B cell (primary cell): Measurements from ENCODE around the gene DDA1. TPM values are rescaled to one million over a fixed set of nuclear protein-coding genes. Genes with fewer than 3 reads are reported as not detected.
A peak's percentile ranks its signal among the peaks of the same experiment; 100 is the strongest.

Experiments used
- ATAC-seq: fragments of 200-7000 bp; cut with Tn5 transposase; one replicate; pipeline ENCODE4 v1.10.0; 2021; ENCODE audit warnings: low read depth, mild to moderate bottlenecking, moderate number of reproducible peaks, moderate library complexity
- CTCF ChIA-PET: fragments of 350-600 bp; sonication (Branson Sonifier 250); formaldehyde crosslinking; loops from one replicate; lab custom pipeline; 2021; ENCODE audit warnings: antibody characterized with exemption, inconsistent platforms; lab: Charles Lee
- POLR2A ChIA-PET: fragments of 350-600 bp; sonication (Branson Sonifier 250); formaldehyde crosslinking; loops from one replicate; lab custom pipeline; 2021; ENCODE audit warnings: antibody characterized with exemption; lab: Charles Lee
- DNase-seq: peaks from one replicate; pipeline ENCODE4 v3.0.0; 2013
- H2AFZ ChIP-seq: 2 replicates; pipeline ENCODE4 v1.6.1; 2012; ENCODE audit warnings: mild to moderate bottlenecking, low read depth, low read length; ENCODE audit not compliant: insufficient read depth, poor library complexity, severe bottlenecking
- H3K27ac ChIP-seq, 2 donors: 1 replicate in 1 of 2; 2 replicates in 1 of 2; pipeline ENCODE4 v1.5.1; 2012 to 2013; ENCODE audit warnings: low read length in 2 of 2, mild to moderate bottlenecking in 2 of 2, moderate library complexity in 1 of 2
- H3K27me3 ChIP-seq, 4 experiments: fragments of 200-600 bp in 1 of 4; sonication (generic) in 1 of 4; replicated peaks in 1 of 4; 1 replicate in 2 of 4; 2 replicates in 2 of 4; pipeline versions ENCODE4 v1.6.1 to v1.7.0; 2013 to 2016; ENCODE audit warnings: low read length in 3 of 4, mild to moderate bottlenecking in 2 of 4, mixed read lengths in 1 of 4, moderate library complexity in 1 of 4; ENCODE audit not compliant: insufficient read depth in 4 of 4, control insufficient read depth in 3 of 4; ENCODE audit errors: control extremely low read depth in 1 of 4
- H3K36me3 ChIP-seq, 2 experiments: replicated peaks in 1 of 2; 1 replicate in 1 of 2; 2 replicates in 1 of 2; pipeline versions ENCODE4 v1.6.1 to v1.7.1; 2013; ENCODE audit warnings: low read length in 1 of 2; ENCODE audit not compliant: insufficient read depth in 2 of 2, control insufficient read depth in 1 of 2; ENCODE audit errors: control extremely low read depth in 1 of 2, extremely low read depth in 1 of 2
- H3K4me1 ChIP-seq, 2 donors: fragments of 200-600 bp in 1 of 2; sonication (generic) in 1 of 2; 1 replicate in 1 of 2; 2 replicates in 1 of 2; pipeline versions ENCODE4 v1.5.1 to v1.6.1; 2013 to 2017; ENCODE audit warnings: low read length in 2 of 2; ENCODE audit not compliant: control insufficient read depth in 2 of 2, insufficient read depth in 2 of 2
- H3K4me2 ChIP-seq: replicated peaks from 2 replicates; pipeline ENCODE3; 2012; ENCODE audit warnings: mild to moderate bottlenecking, low read depth, low read length; ENCODE audit not compliant: poor library complexity, severe bottlenecking
- H3K4me3 ChIP-seq, 5 experiments: fragments of 200-600 bp in 1 of 5; sonication (generic) in 1 of 5; 1 replicate in 3 of 5; 2 replicates in 2 of 5; pipeline versions ENCODE4 v1.5.1 to v1.7.0; 2011 to 2016; ENCODE audit warnings: low read length in 4 of 5, mild to moderate bottlenecking in 4 of 5, low read depth in 2 of 5, control low read depth in 1 of 5, moderate library complexity in 1 of 5; ENCODE audit not compliant: insufficient read depth in 1 of 5; ENCODE audit errors: control extremely low read depth in 1 of 5, extremely low read depth in 1 of 5
- H3K79me2 ChIP-seq: fragments of 200-600 bp; sonication (generic); one replicate; pipeline ENCODE4 v1.6.0; 2016; ENCODE audit warnings: low read length; ENCODE audit not compliant: control insufficient read depth, insufficient read depth
- H3K9ac ChIP-seq: fragments of 200-600 bp; sonication (generic); 2 replicates; pipeline ENCODE4 v1.6.1; 2017; ENCODE audit warnings: mild to moderate bottlenecking, low read length, moderate library complexity
- H3K9me3 ChIP-seq, 3 donors: one replicate each; pipeline versions ENCODE4 v1.6.1 to v1.7.1; 2013; ENCODE audit warnings: low read length in 2 of 3; ENCODE audit not compliant: control insufficient read depth in 2 of 3, insufficient read depth in 1 of 3; ENCODE audit errors: control extremely low read depth in 1 of 3
- H4K20me1 ChIP-seq: 2 replicates; pipeline ENCODE4 v1.6.0; 2012; ENCODE audit warnings: mild to moderate bottlenecking, low read length; ENCODE audit not compliant: insufficient read depth, control insufficient read depth, poor library complexity, severe bottlenecking
- H3K27ac Mint-ChIP-seq: one replicate; pipeline ENCODE4 v1.8.0; 2021; ENCODE audit warnings: mixed read lengths
- H3K27me3 Mint-ChIP-seq: one replicate; pipeline ENCODE4 v1.8.0; 2021; ENCODE audit warnings: mixed read lengths
- H3K4me1 Mint-ChIP-seq: one replicate; pipeline ENCODE4 v1.8.0; 2021; ENCODE audit warnings: mixed read lengths
- H3K4me3 Mint-ChIP-seq: one replicate; pipeline ENCODE4 v1.8.0; 2021; ENCODE audit warnings: mixed read lengths
- H3K9me3 Mint-ChIP-seq: one replicate; pipeline ENCODE4 v1.8.0; 2022; ENCODE audit warnings: mixed read lengths; ENCODE audit not compliant: insufficient read depth
- EZH2 ChIP-seq: IDR thresholded peaks from 2 replicates; pipeline ENCODE4 v1.6.1; 2012; ENCODE audit warnings: borderline replicate concordance, low read depth, mild to moderate bottlenecking, moderate library complexity, low read length; ENCODE audit not compliant: insufficient read depth, poor library complexity, severe bottlenecking
- WGBS: methylation state at CpG from one replicate; pipeline ENCODE4 v1.1.5; 2013; ENCODE audit warnings: missing lambda C conversion rate; ENCODE audit not compliant: insufficient coverage; 5-methylcytosine and 5-hydroxymethylcytosine counted together
- intact Hi-C: fragments of 100-400 bp; cut with micrococcal nuclease; formaldehyde crosslinking; loops from one replicate; pipeline ENCODE4 v1.10.0; 2022
- polyA plus RNA-seq: library from polyadenylated mRNA; depleted of rRNA; stranded (reverse); fragments of >200 nt; gene quantifications from 2 replicates; pipeline ENCODE4 v1.2.3, GENCODE V29; 2012
- total RNA-seq, 2 donors: library from RNA; stranded (reverse); fragments of 120-200 nt in 1 of 2; gene quantifications; 1 replicate in 1 of 2; 2 replicates in 1 of 2; pipeline versions ENCODE4 v1.2.3 to v1.2.4, GENCODE V29; 2013 to 2022
- TF ChIP-seq, protein P1 (sequence below): fragments of 200-600 bp; IDR thresholded peaks from one replicate; pipeline ENCODE4 v1.8.0; 2022; ENCODE audit warnings: antibody characterized with exemption, mild to moderate bottlenecking

Gene DDA1
- total and polyA plus RNA-seq, 2 donors (not counting 1 experiment from before 2014, with no cell fraction given) = 38.4 TPM

GRCh38 chr19:17292301-17293074 is 16.9 kb upstream of the DDA1 start:
- Mint-ChIP-seq H3K4me3 (peak overlapping the region; percentile 93), H3K4me1 (peaks cover 12% of the 10 kb centered on the region), H3K27me3 (no peaks in the 10 kb centered on the region), H3K27ac (peak overlapping the region; percentile 81), H3K9me3 (no peaks in the 10 kb centered on the region)
- Histone ChIP-seq H3K27me3 (no peaks in the 10 kb centered on the region), H3K4me2 (peak overlapping the region; percentile 98), H2AFZ (peak overlapping the region; percentile 89), H3K27ac (no peak overlapping the region), H3K9me3 (peaks cover 0 to 7% (median 0%) of the 10 kb centered on the region in 3 donors), H3K79me2 (no peaks in the 10 kb centered on the region), H4K20me1 (no peaks in the 10 kb centered on the region), H3K36me3 (no peaks in the 10 kb centered on the region), H3K4me1 (peaks cover 0 to 10% of the 10 kb centered on the region in 2 donors), H3K4me3 (peak overlapping the region; percentile 30 to 75 (median 60)), H3K9ac (peak overlapping the region; percentile 76)
- POLR2A ChIA-PET = interaction anchor here (0.7 to 1.6 kb wide), 7 partner anchors 11 to 104 kb away, joined by 3 to 10 read pairs (median 5); partner anchors contain the start of gene OCEL1
- peak; percentile 85 for DNase-seq
- CTCF ChIA-PET = interaction anchor here (0.6 to 3.7 kb wide), 13 partner anchors 9 to 97 kb away, joined by 3 to 25 read pairs (median 4); partner anchors contain the start of genes ABHD8, DDA1 and MRPL34
- intact Hi-C loops = loop anchor here (1.0 kb wide), 4 partner anchors 13 to 94 kb away; partner anchors contain the start of genes DDA1, GTPBP3 and MRPL34
- WGBS = 3% methylated on average over 45 of the region's 46 CpGs
- ATAC-seq = peak; percentile 93
- TF ChIP-seq EZH2 = no peak
- TF ChIP-seq, protein P1, sequence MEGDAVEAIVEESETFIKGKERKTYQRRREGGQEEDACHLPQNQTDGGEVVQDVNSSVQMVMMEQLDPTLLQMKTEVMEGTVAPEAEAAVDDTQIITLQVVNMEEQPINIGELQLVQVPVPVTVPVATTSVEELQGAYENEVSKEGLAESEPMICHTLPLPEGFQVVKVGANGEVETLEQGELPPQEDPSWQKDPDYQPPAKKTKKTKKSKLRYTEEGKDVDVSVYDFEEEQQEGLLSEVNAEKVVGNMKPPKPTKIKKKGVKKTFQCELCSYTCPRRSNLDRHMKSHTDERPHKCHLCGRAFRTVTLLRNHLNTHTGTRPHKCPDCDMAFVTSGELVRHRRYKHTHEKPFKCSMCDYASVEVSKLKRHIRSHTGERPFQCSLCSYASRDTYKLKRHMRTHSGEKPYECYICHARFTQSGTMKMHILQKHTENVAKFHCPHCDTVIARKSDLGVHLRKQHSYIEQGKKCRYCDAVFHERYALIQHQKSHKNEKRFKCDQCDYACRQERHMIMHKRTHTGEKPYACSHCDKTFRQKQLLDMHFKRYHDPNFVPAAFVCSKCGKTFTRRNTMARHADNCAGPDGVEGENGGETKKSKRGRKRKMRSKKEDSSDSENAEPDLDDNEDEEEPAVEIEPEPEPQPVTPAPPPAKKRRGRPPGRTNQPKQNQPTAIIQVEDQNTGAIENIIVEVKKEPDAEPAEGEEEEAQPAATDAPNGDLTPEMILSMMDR = peak; percentile 79
